GM23338 (cell line): ENCODE results near the gene IGF1R. TPM values are rescaled to one million over a fixed set of nuclear protein-coding genes. Genes with fewer than 3 reads are reported as not detected.

Experiments used
- ATAC-seq: fragments of 200-7000 bp; cut with Tn5 transposase; 3 replicates; pipeline ENCODE4 v1.9.1; 2020
- DNase-seq: peaks from one replicate; pipeline ENCODE4 v3.0.0-alpha.2; 2015; ENCODE audit warnings: low spot score
- H2AFZ ChIP-seq: fragments of 200-600 bp; sonication (generic); 2 replicates; pipeline ENCODE4 v1.8.0; 2016; ENCODE audit warnings: antibody characterized with exemption, mild to moderate bottlenecking, moderate library complexity
- H3F3A ChIP-seq: fragments of 200-600 bp; sonication (generic); replicated peaks from 2 replicates; pipeline ENCODE4 v1.8.0; 2017; ENCODE audit warnings: antibody characterized with exemption, mixed run types, low read depth
- H3K27ac ChIP-seq: fragments of 200-600 bp; sonication (generic); 2 replicates; pipeline ENCODE4 v1.6.1; 2016; ENCODE audit warnings: low read depth
- H3K27me3 ChIP-seq: fragments of 200-600 bp; sonication (generic); 2 replicates; pipeline ENCODE4 v1.8.0; 2016; ENCODE audit warnings: mild to moderate bottlenecking, mixed run types, moderate library complexity; ENCODE audit not compliant: insufficient read depth
- H3K36me3 ChIP-seq: fragments of 200-600 bp; sonication (generic); 2 replicates; pipeline ENCODE4 v1.8.0; 2016; ENCODE audit warnings: mild to moderate bottlenecking; ENCODE audit not compliant: insufficient read depth
- H3K4me1 ChIP-seq: fragments of 200-600 bp; sonication (generic); 2 replicates; pipeline ENCODE4 v1.8.0; 2016; ENCODE audit warnings: mild to moderate bottlenecking, moderate library complexity; ENCODE audit not compliant: insufficient read depth
- H3K4me2 ChIP-seq: fragments of 200-600 bp; sonication (generic); 2 replicates; pipeline ENCODE4 v1.7.1; 2017; ENCODE audit warnings: mixed run types
- H3K4me3 ChIP-seq: fragments of 200-600 bp; sonication (generic); 2 replicates; pipeline ENCODE4 v1.6.1; 2016; ENCODE audit warnings: mixed run types
- H3K79me2 ChIP-seq: fragments of 200-600 bp; sonication (generic); replicated peaks from 2 replicates; pipeline ENCODE4 v1.8.0; 2017; ENCODE audit warnings: mild to moderate bottlenecking; ENCODE audit not compliant: insufficient read depth
- H3K9me2 ChIP-seq: fragments of 200-600 bp; sonication (generic); 2 replicates; pipeline ENCODE4 v1.8.0; 2017; ENCODE audit not compliant: insufficient read depth
- H4K20me1 ChIP-seq: fragments of 200-600 bp; sonication (generic); replicated peaks from 2 replicates; pipeline ENCODE4 v1.8.0; 2017; ENCODE audit warnings: mild to moderate bottlenecking; ENCODE audit not compliant: insufficient read depth
- H3K27ac Mint-ChIP-seq: 2 replicates; pipeline ENCODE4 v1.8.0; 2020; ENCODE audit warnings: inconsistent platforms, mild to moderate bottlenecking, moderate library complexity, mixed read lengths
- H3K27me3 Mint-ChIP-seq: 3 replicates; pipeline ENCODE4 v1.8.0; 2022; ENCODE audit warnings: low read depth, mild to moderate bottlenecking, moderate library complexity, mixed read lengths, inconsistent platforms; ENCODE audit not compliant: insufficient read depth, poor library complexity
- H3K36me3 Mint-ChIP-seq: 3 replicates; pipeline ENCODE4 v1.8.0; 2021; ENCODE audit warnings: low read depth, mild to moderate bottlenecking, inconsistent platforms, moderate library complexity, mixed read lengths
- H3K4me1 Mint-ChIP-seq: 3 replicates; pipeline ENCODE4 v1.8.0; 2020; ENCODE audit warnings: mild to moderate bottlenecking, inconsistent platforms, mixed read lengths
- H3K4me3 Mint-ChIP-seq: 3 replicates; pipeline ENCODE4 v1.8.0; 2021; ENCODE audit warnings: moderate library complexity, mild to moderate bottlenecking, inconsistent platforms, mixed read lengths
- H3K9me3 Mint-ChIP-seq: 3 replicates; pipeline ENCODE4 v1.8.0; 2020; ENCODE audit warnings: moderate library complexity, mild to moderate bottlenecking, inconsistent platforms, mixed read lengths
- CREB1 ChIP-seq: fragments of 250-450 bp; sonication (Bioruptor Pico); IDR thresholded peaks from 2 replicates; pipeline ENCODE4 v1.5.0; 2020; ENCODE audit warnings: low read depth, mild to moderate bottlenecking, moderate library complexity
- EZH2 ChIP-seq: fragments of 200-600 bp; sonication (generic); IDR thresholded peaks from one replicate; pipeline ENCODE4 v1.8.0; 2017; ENCODE audit warnings: antibody characterized with exemption, mild to moderate bottlenecking, low read depth; ENCODE audit not compliant: unreplicated experiment
- JUNB ChIP-seq: IDR thresholded peaks from one replicate; pipeline ENCODE4 v1.6.1; 2016; ENCODE audit warnings: antibody characterized with exemption; ENCODE audit not compliant: unreplicated experiment
- NANOG ChIP-seq: IDR thresholded peaks from 2 replicates; pipeline ENCODE4 v1.6.1; 2016; ENCODE audit warnings: antibody characterized with exemption, borderline replicate concordance
- POLR2AphosphoS5 ChIP-seq: IDR thresholded peaks from 2 replicates; pipeline ENCODE4 v1.6.1; 2016; ENCODE audit warnings: antibody characterized with exemption, low read depth
- STAT1 ChIP-seq: IDR thresholded peaks from one replicate; pipeline ENCODE4 v1.6.1; 2016; ENCODE audit warnings: antibody characterized with exemption; ENCODE audit not compliant: unreplicated experiment
- ZNF114 ChIP-seq: fragments of 250-450 bp; sonication (Bioruptor Pico); IDR thresholded peaks from 2 replicates; pipeline ENCODE4 v1.5.0; 2020; ENCODE audit warnings: mild to moderate bottlenecking, moderate library complexity
- polyA plus RNA-seq: library from polyadenylated mRNA; unstranded; fragments of >200 nt; fragmentation: Nextera tagmentation; extraction: Ambion mirVana; gene quantifications from 2 replicates; pipeline ENCODE4 v1.2.1, GENCODE V29; 2016
- total RNA-seq: library from RNA; depleted of rRNA; stranded (reverse); fragments of >200 nt; shearing (Covaris generic); gene quantifications from 2 replicates; pipeline ENCODE4 v1.2.3, GENCODE V29; 2014
- TF ChIP-seq, protein P1 (sequence below): fragments of 250-450 bp; sonication (Bioruptor Pico); IDR thresholded peaks from 2 replicates; pipeline ENCODE4 v1.5.0; 2020; ENCODE audit warnings: mild to moderate bottlenecking, moderate library complexity
- TF ChIP-seq, protein P2 (sequence below): IDR thresholded peaks from 2 replicates; pipeline ENCODE4 v1.6.1; 2016; ENCODE audit warnings: antibody characterized with exemption
- TF ChIP-seq, protein P3 (sequence below): IDR thresholded peaks from one replicate; pipeline ENCODE4 v1.6.1; 2018; ENCODE audit warnings: antibody characterized with exemption; ENCODE audit not compliant: unreplicated experiment

The IGF1R gene
- total and polyA plus RNA-seq, 2 experiments from 2014 or later: 20.4 to 92.2 TPM

DNA sequence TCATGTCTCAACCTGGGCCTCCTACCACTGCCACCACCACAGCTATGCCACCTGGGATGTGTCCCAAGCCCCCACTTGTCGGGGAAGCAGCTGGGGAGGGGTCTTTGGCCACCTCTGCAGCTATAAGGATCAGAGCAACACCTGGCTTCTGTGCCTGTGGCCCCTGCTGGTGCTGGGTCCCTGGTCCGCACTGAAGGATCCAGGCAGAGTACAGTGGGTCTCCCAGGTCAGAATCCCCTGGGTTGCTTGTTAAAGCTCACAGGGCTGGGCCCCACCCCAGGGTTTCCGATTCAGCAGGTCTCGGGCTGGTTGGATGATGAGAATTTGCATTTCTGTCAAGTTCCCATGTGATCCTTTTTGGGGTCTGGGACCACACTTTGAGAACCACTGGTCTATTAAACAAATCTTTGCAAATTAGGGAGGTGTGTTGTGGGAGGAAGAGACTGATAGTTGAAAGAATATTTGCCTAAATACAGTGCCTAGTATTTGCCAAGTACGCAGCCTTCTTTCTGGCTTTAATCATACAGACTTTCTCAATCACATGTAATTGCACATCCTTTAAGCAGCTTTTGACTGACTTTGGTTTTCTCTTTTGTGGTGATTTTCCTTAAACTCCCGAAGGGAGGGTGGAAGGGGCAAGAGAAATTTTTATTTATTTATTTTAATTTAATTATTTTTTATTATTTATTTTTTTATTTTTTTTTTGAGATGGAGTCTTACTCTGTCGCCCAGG, 127.3 kb downstream of the IGF1R start (continued):
- TF ChIP-seq, protein P1, sequence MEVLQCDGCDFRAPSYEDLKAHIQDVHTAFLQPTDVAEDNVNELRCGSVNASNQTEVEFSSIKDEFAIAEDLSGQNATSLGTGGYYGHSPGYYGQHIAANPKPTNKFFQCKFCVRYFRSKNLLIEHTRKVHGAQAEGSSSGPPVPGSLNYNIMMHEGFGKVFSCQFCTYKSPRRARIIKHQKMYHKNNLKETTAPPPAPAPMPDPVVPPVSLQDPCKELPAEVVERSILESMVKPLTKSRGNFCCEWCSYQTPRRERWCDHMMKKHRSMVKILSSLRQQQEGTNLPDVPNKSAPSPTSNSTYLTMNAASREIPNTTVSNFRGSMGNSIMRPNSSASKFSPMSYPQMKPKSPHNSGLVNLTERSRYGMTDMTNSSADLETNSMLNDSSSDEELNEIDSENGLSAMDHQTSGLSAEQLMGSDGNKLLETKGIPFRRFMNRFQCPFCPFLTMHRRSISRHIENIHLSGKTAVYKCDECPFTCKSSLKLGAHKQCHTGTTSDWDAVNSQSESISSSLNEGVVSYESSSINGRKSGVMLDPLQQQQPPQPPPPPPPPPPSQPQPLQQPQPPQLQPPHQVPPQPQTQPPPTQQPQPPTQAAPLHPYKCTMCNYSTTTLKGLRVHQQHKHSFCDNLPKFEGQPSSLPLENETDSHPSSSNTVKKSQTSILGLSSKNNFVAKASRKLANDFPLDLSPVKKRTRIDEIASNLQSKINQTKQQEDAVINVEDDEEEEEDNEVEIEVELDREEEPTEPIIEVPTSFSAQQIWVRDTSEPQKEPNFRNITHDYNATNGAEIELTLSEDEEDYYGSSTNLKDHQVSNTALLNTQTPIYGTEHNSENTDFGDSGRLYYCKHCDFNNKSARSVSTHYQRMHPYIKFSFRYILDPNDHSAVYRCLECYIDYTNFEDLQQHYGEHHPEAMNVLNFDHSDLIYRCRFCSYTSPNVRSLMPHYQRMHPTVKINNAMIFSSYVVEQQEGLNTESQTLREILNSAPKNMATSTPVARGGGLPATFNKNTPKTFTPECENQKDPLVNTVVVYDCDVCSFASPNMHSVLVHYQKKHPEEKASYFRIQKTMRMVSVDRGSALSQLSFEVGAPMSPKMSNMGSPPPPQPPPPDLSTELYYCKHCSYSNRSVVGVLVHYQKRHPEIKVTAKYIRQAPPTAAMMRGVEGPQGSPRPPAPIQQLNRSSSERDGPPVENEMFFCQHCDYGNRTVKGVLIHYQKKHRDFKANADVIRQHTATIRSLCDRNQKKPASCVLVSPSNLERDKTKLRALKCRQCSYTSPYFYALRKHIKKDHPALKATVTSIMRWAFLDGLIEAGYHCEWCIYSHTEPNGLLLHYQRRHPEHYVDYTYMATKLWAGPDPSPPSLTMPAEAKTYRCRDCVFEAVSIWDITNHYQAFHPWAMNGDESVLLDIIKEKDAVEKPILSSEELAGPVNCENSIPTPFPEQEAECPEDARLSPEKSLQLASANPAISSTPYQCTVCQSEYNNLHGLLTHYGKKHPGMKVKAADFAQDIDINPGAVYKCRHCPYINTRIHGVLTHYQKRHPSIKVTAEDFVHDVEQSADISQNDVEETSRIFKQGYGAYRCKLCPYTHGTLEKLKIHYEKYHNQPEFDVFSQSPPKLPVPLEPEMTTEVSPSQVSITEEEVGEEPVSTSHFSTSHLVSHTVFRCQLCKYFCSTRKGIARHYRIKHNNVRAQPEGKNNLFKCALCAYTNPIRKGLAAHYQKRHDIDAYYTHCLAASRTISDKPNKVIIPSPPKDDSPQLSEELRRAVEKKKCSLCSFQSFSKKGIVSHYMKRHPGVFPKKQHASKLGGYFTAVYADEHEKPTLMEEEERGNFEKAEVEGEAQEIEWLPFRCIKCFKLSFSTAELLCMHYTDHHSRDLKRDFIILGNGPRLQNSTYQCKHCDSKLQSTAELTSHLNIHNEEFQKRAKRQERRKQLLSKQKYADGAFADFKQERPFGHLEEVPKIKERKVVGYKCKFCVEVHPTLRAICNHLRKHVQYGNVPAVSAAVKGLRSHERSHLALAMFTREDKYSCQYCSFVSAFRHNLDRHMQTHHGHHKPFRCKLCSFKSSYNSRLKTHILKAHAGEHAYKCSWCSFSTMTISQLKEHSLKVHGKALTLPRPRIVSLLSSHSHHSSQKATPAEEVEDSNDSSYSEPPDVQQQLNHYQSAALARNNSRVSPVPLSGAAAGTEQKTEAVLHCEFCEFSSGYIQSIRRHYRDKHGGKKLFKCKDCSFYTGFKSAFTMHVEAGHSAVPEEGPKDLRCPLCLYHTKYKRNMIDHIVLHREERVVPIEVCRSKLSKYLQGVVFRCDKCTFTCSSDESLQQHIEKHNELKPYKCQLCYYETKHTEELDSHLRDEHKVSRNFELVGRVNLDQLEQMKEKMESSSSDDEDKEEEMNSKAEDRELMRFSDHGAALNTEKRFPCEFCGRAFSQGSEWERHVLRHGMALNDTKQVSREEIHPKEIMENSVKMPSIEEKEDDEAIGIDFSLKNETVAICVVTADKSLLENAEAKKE (CRISPR knock-in tag): no peak
- TF ChIP-seq JUNB: no peak

DNA sequence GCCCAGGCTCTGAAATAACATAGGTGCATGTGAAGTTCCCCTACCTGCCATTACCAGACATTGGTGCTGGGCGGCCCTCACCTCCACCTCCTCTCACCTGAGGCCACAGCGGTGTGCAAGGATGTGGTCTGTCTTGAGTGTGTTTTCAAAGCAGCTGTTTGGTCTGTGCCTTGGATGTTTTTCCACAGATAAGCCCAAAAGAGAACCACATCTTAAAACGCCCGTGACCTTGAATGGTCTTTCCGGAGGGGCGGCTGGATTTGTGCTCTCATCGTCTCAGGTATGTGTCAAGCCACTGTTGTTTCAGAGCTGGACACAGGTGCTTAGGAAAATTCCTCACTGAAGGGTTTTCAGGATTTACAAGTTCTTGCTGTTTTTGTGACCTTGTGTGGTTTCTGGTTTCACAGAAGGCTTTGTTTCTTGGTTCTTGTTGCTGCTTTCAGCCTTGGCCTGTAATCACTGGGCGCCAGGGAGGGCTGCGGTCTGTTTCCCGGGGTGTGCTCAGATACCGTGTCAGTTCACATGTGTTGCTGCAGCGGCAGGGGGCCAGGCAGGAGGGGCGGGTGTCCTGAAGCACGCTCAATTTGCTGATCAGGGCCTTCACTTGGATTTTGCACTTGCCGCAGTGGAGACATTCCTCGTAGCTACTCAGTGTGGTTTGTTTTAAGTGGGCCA, 128.4 kb downstream of the IGF1R start:
- peaks cover 69% of the 10 kb centered on the region for H3K4me1 Mint-ChIP-seq
- no peak overlapping the region for H3K4me3 Mint-ChIP-seq
- ATAC-seq: peak; percentile 11
- TF ChIP-seq ZNF114 (CRISPR knock-in tag) (no peak), STAT1 (no peak), CREB1 (CRISPR knock-in tag) (no peak), EZH2 (no peak), NANOG (no peak), POLR2AphosphoS5 (no peak), JUNB (no peak)
- TF ChIP-seq, protein P2, sequence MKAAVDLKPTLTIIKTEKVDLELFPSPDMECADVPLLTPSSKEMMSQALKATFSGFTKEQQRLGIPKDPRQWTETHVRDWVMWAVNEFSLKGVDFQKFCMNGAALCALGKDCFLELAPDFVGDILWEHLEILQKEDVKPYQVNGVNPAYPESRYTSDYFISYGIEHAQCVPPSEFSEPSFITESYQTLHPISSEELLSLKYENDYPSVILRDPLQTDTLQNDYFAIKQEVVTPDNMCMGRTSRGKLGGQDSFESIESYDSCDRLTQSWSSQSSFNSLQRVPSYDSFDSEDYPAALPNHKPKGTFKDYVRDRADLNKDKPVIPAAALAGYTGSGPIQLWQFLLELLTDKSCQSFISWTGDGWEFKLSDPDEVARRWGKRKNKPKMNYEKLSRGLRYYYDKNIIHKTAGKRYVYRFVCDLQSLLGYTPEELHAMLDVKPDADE: no peak
- TF ChIP-seq, protein P3, sequence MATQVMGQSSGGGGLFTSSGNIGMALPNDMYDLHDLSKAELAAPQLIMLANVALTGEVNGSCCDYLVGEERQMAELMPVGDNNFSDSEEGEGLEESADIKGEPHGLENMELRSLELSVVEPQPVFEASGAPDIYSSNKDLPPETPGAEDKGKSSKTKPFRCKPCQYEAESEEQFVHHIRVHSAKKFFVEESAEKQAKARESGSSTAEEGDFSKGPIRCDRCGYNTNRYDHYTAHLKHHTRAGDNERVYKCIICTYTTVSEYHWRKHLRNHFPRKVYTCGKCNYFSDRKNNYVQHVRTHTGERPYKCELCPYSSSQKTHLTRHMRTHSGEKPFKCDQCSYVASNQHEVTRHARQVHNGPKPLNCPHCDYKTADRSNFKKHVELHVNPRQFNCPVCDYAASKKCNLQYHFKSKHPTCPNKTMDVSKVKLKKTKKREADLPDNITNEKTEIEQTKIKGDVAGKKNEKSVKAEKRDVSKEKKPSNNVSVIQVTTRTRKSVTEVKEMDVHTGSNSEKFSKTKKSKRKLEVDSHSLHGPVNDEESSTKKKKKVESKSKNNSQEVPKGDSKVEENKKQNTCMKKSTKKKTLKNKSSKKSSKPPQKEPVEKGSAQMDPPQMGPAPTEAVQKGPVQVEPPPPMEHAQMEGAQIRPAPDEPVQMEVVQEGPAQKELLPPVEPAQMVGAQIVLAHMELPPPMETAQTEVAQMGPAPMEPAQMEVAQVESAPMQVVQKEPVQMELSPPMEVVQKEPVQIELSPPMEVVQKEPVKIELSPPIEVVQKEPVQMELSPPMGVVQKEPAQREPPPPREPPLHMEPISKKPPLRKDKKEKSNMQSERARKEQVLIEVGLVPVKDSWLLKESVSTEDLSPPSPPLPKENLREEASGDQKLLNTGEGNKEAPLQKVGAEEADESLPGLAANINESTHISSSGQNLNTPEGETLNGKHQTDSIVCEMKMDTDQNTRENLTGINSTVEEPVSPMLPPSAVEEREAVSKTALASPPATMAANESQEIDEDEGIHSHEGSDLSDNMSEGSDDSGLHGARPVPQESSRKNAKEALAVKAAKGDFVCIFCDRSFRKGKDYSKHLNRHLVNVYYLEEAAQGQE: no peak

More for the DNA sequence above, 128.4 kb downstream of the IGF1R start:
- peaks cover 3% of the 10 kb centered on the region; the same call in 1 of the 2 replicates for H3F3A ChIP-seq
- no peak for DNase-seq
- peak overlapping the region; percentile 81 for H3K27ac ChIP-seq
- peaks cover 67% of the 10 kb centered on the region for H3K4me1 ChIP-seq
- no peaks in the 10 kb centered on the region for H3K9me3 Mint-ChIP-seq
- peak overlapping the region; percentile 74 for H3K27ac Mint-ChIP-seq
- peaks cover 96% of the 10 kb centered on the region for H3K79me2 ChIP-seq
- no peaks in the 10 kb centered on the region for H3K36me3 ChIP-seq
- no peak overlapping the region for H3K4me3 ChIP-seq
- H3K36me3 Mint-ChIP-seq: no peaks in the 10 kb centered on the region
- no peaks in the 10 kb centered on the region for H3K9me2 ChIP-seq
- H3K27me3 Mint-ChIP-seq: peaks cover 15% of the 10 kb centered on the region
- H2AFZ ChIP-seq: no peak overlapping the region
- H3K4me2 ChIP-seq: peak overlapping the region; percentile 35; the same call in 1 of the 2 replicates
- no peaks in the 10 kb centered on the region for H3K27me3 ChIP-seq
- H4K20me1 ChIP-seq: peaks cover 47% of the 10 kb centered on the region
